NCI-H2196 treated with DMSO at 0.1 percent for 48 hours (cell line): ENCODE data around the gene ZNF511.

Source experiments
- DNase-seq: peaks from one replicate; lab custom pipeline; 2025; ENCODE audit not compliant: unreplicated experiment; lab: John Stamatoyannopoulos, UW

Gene ZNF511

GRCh38 chr10:133334503-133335245, 26.0 kb downstream of the ZNF511 start:
- DNase-seq: no peak

DNA sequence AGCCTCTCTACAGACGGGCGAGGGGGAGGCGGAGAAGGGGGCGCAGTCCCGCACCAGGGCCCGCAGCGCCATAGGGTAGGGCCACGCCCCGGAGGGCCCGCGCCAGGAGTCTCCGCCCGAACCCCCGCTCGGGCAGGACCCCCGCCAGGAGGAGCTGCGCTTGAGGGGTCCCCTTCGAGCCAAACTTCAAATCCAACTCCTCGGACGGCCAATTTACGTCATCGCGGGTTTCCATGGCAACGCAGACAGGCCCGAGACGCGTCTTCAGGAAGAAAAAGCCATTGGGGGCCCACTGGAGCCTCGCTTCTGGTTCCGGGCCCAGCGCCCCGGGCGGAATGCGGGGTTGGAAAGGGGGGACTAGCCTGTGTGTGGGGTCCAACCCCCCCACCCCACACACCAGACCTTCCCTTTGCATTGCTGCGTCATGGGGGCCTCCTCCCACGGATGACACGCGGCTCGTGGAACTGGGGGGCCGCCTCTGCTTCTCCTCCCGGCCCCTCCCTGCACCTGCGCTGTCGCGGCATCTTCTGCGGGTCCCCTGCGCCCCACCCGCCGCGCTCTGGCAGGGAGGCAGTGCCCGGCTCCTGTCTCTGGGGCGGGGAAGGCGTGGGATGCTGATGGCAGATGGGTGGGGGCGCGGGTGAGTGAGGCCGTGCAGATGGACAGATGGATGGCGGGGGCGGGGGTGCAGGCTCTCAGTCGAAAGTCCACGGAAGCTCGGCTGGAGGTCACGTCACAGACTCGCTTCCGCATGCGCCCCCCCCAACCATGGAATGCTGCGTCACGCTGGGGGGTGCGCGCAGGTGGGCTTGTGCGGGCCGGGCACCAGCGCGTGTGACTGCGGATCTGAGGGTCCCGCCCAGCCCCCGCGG, 26.8 kb downstream of the ZNF511 start:
- DNase-seq: no peak

GRCh38 chr10:133336118-133336576, 27.4 kb downstream of the ZNF511 start:
- no peak for DNase-seq

GRCh38 chr10:133336577-133337369, 28.1 kb downstream of the ZNF511 start, which contains the start of gene CALY:
Gene CALY (minus strand): TSS chr10:133336896. CDS start chr10:133328989, 7,907 bp downstream.
- DNase-seq: no peak

DNA sequence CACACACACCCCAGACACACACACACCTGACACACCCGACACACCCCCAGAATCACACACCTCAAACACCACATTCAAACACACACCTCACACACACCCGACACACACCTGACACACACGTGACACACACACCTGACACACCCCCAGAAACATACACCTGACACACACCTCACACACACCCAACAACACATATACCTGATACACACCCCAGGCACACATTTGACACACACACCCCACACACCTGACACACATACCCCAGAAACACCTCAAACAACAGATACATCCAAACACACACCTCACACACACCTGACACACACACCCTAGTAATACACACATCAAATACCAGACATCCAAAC, 28.6 kb downstream of the ZNF511 start:
- DNase-seq: no peak

DNA sequence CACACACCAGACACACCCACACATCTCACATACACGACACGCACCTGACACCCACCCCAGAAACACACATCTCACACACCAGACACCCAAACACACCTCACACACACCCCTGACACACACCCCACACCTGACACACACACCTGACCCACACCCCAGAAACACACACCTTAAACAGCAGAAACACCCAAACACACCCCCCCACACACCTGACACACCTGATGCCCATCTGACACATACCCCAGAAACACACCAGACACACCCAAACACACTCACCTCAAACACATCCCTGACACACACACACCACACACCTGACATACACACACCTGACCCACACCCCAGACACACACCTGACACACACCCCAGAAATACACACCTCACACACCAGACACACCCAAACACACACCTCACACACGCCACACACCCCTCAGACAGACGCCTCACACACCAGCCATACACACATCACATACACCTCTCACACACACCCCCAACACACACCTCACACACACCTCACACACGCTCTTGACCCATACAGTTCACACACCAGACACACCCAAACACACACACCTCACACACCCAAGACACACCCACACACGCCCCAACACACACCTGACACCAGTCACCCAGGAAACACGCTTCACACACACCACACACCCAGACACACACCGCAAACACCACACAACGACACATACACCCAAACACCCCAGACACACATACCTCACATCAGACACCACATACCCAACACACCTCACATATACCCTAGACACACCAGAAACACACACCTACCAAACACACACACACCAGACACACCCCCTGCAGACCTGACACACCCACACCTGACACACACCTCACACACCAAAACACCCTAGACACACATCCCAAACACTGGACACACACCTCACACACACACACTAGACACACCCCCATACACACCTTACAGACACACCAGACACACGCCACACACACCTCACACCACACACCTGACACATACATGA, 29.7 kb downstream of the ZNF511 start:
- DNase-seq: no peak

GRCh38 chr10:133339708-133340380, 31.1 kb downstream of the ZNF511 start:
- DNase-seq: no peak

DNA sequence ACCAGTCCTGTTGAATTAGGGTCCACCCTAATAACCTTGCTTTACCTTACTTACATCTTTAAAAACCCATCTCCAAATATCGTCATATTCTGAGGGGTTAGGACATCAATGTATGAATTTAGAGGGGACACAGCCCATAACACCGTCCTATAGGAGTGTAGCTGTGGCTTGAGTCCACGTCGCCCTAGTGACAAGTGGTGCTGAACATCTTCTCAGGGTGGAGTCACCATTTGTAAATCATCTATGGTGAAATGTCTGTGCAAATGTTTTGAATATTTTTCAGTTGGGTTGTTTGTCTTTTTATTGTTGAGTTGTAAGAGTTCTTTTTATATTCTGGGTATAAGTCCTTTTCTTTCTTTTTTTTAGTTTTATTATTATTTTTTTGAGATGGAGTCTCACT, 33.3 kb downstream of the ZNF511 start:
- DNase-seq: no peak

DNA sequence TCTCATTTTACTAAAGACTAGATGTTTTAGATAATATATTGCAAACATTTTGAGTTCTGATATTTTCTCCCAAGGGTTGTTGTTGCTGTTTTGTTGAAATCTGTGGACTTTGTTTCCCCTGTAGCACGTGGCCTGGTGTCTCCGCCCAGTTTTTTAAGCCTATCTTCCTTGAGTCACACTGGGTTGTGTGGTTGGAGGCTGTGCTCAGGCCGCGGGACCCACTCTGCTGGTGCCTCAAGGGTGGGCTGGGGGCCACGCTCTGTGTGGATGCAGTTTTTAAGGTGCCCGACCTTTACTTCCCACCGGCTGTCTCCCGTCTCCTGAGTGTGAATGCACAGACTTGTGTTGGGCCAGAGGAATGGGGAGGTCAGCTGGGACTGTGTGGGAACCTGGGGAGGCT, 34.2 kb downstream of the ZNF511 start:
- DNase-seq: no peak

GRCh38 chr10:133343558-133343957, 34.8 kb downstream of the ZNF511 start:
- no peak for DNase-seq

DNA sequence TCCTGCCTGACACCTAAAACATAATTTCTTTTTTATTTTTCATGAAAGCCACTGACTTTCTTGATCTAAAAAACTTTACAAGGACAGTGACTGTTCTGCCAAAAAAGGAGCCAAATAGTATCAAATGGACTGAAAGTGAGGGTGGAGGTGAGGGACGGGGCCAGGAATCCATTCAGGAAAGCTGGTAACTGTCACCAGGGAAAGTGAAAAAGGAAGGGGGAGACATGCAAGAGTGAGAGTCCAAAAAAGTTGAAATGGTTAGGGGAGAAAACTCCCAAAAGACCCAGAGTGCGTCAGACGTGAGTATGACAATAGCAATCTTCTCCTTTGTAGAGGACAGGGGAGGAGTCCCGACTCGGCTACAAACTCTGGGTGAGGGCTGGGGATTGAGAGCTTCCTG, 35.5 kb downstream of the ZNF511 start:
- DNase-seq: no peak

- no peak for DNase-seq
Observed at GRCh38 chr10:133346413-133346812, 37.7 kb downstream of the ZNF511 start.

GRCh38 chr10:133347710-133348517, 39.2 kb downstream of the ZNF511 start:
- no peak for DNase-seq

DNA sequence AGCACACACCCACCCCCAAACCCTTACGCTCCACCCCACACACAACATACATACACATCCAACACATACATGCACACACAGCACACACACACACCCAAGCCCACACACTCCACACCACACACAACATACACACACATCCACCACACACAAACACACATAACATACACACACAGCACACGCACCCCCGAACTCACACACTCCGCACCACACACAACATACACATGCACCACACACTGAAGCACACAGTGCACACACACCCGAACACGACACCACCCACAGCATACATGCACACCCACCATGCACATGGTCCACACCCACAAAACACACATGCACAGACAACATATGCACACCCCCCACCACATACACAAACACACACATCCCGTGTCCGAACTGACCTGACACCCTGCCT, 40.5 kb downstream of the ZNF511 start:
- DNase-seq: no peak

- DNase-seq: no peak
Observed at GRCh38 chr10:133349577-133350011, 40.9 kb downstream of the ZNF511 start.

DNA sequence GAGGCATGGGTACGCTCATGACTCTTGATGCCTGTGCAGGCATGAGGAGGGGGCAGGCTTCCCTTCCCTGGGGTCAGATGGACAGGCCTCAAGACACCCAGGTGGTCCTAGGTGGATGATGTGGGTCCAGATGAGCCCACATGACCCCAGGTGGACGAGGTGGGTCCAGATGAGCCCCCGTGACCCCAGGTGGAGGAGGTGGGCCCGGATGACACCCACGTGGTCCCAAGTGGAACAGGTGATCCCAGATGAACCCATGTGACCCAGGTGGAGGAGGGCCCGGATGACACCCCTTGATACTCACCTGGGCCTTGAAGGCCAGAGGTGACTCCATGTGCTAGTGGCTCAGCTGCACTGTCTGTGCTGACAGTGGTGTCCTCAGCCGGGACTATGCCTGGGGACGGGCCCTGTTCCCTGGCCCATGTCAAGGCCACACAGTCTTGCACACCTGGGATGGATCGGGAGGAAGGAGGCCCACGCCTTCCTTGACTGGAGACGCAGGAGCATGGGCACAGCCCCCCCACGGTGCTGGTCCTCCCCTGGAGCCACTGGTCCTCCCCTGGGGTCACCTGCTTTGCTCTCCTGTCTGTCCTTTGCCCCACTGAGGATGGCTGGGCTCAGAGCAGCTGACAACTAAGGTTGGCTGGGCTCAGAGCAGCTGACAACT, 41.7 kb downstream of the ZNF511 start:
- no peak for DNase-seq

DNA sequence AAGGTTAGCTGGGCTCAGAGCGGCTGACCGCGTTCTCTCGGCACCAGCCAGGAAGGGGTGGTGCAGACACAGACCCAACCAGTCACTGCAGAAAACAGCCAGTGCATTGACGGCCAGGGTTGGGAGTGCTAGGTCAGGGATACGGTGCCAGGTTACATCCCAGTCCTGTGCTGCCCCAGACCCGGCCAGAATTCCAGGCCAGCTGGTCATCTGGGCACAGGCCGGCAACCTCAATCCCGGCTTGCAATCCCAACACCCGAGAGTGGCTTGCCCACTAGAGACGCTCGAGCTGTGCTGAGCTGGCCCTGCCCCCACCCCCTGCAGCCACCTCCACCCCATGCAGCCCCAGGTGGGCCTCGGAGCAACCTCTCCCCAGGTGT, 42.2 kb downstream of the ZNF511 start:
- no peak for DNase-seq
